ENCODE data around the gene CIAPIN1. TPM values are rescaled to one million over a fixed set of nuclear protein-coding genes. Genes with fewer than 3 reads are reported as not detected.

CIAPIN1 gene
- total RNA-seq, 1 experiment from 2014 or later: 82.8 TPM

DNA sequence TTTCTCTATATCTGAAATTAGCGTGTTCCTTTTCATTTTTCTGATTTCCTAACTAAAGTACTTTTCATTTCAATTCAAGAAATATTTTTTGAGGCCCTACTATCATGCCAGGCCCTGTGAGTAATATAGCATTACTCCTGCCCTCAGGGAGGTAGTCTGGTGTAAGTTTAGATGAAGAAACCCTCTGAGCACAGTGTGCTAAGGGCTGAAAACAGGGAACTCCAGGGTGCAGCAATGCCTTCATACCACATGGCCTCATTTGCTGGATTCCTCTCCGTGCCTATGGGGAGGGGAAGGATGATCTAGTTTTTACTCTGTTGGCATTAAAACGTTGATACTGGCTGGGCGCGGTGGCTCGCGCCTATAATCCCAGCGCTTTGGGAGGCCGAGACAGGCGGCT, 4.8 kb upstream of the CIAPIN1 start:
- no peaks in the 10 kb centered on the region for H3K9me3 ChIP-seq (ENCODE audit: control insufficient read depth, low read depth, low read length)
- no peak overlapping the region for H3K14ac ChIP-seq (ENCODE audit: insufficient read depth, low read length)
- H2AFZ ChIP-seq (ENCODE audit: low read length): no peak overlapping the region
- no peaks in the 10 kb centered on the region for H3K79me2 ChIP-seq (ENCODE audit: insufficient read depth, low read length)
- Mint-ChIP-seq H3K4me1 (peaks cover 0 to 5% of the 10 kb centered on the region in 2 experiments; a peak in 1 of 4 replicates), H3K36me3 (ENCODE audit: insufficient read depth in 1 of 3, low read depth in 3 of 3) (peaks cover 20 to 50% (median 49%) of the 10 kb centered on the region in 3 experiments; a peak in 6 of 7 replicates), H3K4me3 (no peak overlapping the region), H3K9me3 (no peaks in the 10 kb centered on the region), H3K27me3 (ENCODE audit: low read depth) (no peaks in the 10 kb centered on the region; the same call in 1 of the 2 replicates), H3K27ac (no peak overlapping the region)
- no peak for DNase-seq
- no peak overlapping the region for H3K4ac ChIP-seq (ENCODE audit: low read depth, low read length)
- H3K23ac ChIP-seq (ENCODE audit: insufficient read length, low read depth, low read length): no peak overlapping the region
- H3K56ac ChIP-seq (ENCODE audit: insufficient read length, low read depth, low read length): no peak overlapping the region
- H2BK120ac ChIP-seq (ENCODE audit: low read depth, low read length, poor library complexity, severe bottlenecking): no peak overlapping the region
- H3K27ac ChIP-seq (ENCODE audit: insufficient read length, low read depth, low read length): no peak overlapping the region
- WGBS (ENCODE audit: extremely low coverage, insufficient read length, low lambda C conversion rate): no CpG with 5 or more reads among the region's 10 CpGs
- H4K8ac ChIP-seq (replicated peaks; ENCODE audit: insufficient read length, low read depth, low read length): no peak overlapping the region
- no peaks in the 10 kb centered on the region for H4K20me1 ChIP-seq (ENCODE audit: control insufficient read depth, insufficient read depth, insufficient read length)
- H4K91ac ChIP-seq (ENCODE audit: insufficient read length, low read depth, low read length): no peak overlapping the region
- TF ChIP-seq, protein P1, sequence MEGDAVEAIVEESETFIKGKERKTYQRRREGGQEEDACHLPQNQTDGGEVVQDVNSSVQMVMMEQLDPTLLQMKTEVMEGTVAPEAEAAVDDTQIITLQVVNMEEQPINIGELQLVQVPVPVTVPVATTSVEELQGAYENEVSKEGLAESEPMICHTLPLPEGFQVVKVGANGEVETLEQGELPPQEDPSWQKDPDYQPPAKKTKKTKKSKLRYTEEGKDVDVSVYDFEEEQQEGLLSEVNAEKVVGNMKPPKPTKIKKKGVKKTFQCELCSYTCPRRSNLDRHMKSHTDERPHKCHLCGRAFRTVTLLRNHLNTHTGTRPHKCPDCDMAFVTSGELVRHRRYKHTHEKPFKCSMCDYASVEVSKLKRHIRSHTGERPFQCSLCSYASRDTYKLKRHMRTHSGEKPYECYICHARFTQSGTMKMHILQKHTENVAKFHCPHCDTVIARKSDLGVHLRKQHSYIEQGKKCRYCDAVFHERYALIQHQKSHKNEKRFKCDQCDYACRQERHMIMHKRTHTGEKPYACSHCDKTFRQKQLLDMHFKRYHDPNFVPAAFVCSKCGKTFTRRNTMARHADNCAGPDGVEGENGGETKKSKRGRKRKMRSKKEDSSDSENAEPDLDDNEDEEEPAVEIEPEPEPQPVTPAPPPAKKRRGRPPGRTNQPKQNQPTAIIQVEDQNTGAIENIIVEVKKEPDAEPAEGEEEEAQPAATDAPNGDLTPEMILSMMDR (conservative IDR thresholded peaks at IDR 0.05): no peak
- H3K79me1 ChIP-seq (ENCODE audit: insufficient read depth, low read depth, low read length, poor library complexity, severe bottlenecking): no peaks in the 10 kb centered on the region
- H2BK12ac ChIP-seq (ENCODE audit: insufficient read length, low read depth, low read length): no peak overlapping the region
- H3K23me2 ChIP-seq (ENCODE audit: insufficient read length, low read depth, low read length, poor library complexity, severe bottlenecking): peaks cover 4% of the 10 kb centered on the region
- no peak overlapping the region for H4K5ac ChIP-seq (ENCODE audit: insufficient read length, low read depth, low read length)
- H3T11ph ChIP-seq (ENCODE audit: low read length): no peak overlapping the region
- no peak overlapping the region for H3K4me2 ChIP-seq (ENCODE audit: insufficient read depth, insufficient read length, low read length)
- no peaks in the 10 kb centered on the region for H3K4me1 ChIP-seq (ENCODE audit: insufficient read depth, low read length)
- H2BK20ac ChIP-seq (ENCODE audit: low read depth, low read length, poor library complexity, severe bottlenecking): no peak overlapping the region
- no peak overlapping the region for H2AK5ac ChIP-seq (ENCODE audit: insufficient read length, low read length)
- no peak overlapping the region for H2BK5ac ChIP-seq (ENCODE audit: insufficient read length, low read length)
- H3K9ac ChIP-seq (ENCODE audit: extremely low read depth, insufficient read length, low read length): no peak overlapping the region
- H2BK15ac ChIP-seq (ENCODE audit: low read depth, low read length): no peak overlapping the region
- no peak overlapping the region for H3K18ac ChIP-seq (ENCODE audit: insufficient read length, low read depth, low read length)
- no peaks in the 10 kb centered on the region for H3K27me3 ChIP-seq (ENCODE audit: insufficient read depth, low read length)

Data from H9 (cell line).